A172 (cell line): ENCODE data around the gene GSE1. TPM values are rescaled to one million over a fixed set of nuclear protein-coding genes. Genes with fewer than 3 reads are reported as not detected.

Experiments used
- DNase-seq: peaks from one replicate; pipeline ENCODE4 v3.0.0-alpha.2; 2015; ENCODE audit warnings: low spot score
- total RNA-seq: library from RNA; depleted of rRNA; stranded (reverse); fragments of >200 nt; shearing (Covaris generic); gene quantifications from 2 replicates; pipeline ENCODE4 v1.2.3, GENCODE V29; 2014

Gene GSE1
- total RNA-seq, 1 experiment from 2014 or later = 13.4 TPM

DNA sequence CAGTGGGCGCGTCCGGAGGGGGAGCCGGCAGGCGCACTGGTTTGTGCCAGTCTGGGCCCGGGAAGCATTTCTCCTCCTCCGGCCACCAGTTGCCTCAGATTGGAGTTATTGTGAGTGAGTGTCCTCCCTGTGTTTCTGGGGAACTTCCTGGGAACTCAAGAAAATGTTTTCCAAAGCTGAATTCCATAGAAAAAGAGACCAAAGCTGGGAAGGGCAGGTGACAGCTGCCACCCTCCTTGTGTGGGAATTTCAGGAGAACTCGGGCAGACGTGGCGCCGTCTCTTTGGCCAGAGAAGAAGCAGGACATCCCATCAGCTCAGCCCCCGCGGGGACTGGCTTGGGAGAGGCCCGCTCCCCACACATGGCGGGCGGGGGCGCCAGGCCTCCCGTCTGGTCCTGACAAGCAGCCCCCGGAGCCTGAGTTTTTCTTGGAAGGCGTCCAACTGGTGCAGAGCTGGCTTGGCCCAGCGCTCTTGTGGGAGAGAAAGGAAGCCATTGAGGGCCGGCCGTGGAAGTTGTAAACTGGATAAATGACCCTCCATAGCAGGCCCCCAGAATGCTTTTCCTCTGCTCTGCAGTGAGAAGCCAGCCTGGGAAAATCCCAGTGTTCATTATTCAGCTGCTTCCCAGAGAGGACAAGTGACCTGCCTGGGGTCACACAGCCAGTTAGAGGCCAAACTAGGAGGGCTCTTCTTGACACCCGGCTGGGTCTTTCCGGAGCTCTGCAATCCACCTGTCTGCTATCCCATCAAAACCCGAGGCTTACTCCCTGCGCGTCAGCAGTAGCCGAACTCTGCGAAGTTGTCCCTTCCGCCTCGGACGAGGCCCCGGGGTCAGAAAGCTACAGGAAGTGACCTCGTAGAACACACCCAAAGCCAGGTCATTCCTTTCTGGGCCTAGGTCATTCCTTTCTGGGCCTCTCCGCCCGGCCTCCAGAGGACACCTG lies 39.2 kb upstream of the GSE1 start:
- no peak for DNase-seq

DNA sequence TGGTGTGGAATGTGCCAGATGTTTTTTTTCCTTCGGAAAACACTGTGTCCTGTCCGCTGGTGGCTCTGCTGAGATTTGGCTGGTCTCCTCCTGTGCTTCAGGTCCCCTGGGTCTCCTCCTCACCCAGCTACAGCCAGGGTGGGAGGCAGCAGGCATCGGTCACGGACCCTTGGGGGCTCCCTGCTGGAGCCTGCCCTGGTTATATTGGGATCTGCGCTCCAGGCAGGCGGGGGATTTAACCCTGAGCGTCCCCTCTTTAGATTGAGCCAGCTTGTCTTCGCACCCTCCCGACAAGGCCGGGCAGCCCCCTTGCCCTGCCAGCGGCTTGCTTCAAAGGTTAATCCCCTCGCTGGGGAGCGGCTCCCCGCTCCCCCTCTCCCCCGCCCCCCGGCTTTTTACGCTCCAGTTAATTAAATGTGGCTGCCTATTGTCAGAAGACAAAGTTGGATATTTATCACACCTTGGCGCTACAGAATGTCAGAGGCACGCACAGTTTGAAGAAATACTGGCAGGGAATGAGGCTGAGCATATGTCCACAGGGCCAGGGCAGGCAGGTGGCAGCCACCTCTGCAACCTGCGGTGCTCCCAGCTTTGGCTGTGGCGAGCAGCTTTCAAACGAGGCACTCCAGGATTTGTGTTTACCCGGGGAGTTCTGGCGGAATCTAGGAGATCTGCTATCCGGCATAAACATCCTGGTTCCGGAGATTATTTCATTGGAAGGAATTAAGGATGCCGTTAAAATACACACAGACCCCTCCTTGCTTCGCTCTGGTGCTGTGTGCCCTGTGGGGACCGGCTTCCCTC lies 38.2 kb upstream of the GSE1 start:
- DNase-seq = no peak

DNA sequence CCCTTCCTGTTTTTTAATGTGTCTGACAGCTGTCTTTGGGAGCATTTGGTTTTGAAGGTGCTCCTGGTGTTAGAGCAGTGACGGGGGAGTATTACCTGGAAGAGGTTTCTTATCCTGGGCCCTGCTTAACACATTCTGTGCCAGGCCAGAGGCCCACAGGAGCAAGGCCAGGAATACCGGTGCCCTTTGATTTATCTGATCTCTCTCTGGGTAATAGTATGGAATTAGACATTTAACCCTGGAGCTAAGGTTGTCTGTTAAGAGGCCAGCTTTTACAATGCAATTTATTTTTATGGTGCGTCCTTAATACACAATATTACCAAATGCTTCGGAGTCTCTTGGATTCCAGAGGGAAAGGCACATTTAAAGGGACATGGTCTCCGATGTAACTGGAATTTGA lies 37.2 kb upstream of the GSE1 start:
- no peak for DNase-seq

DNA sequence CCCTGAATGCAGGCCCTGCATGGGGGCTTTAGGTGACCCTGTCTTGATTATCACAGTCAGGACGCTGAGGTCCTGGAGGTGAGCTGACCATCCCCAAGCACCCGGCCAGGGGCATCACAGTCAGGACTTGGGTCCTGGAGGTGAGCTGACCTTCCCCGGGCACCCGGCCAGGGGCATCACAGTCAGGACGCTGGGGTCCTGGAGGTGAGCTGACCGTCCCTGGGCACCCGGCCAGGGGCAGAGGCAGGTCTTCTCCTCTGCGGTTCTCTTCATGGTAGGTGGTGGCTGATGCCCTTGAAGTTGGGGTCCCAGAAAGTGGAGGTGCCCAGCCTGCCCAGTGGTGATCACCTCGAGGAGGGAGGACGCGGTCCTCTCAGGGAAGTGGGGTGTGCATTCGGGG lies 36.2 kb upstream of the GSE1 start:
- DNase-seq = no peak

DNA sequence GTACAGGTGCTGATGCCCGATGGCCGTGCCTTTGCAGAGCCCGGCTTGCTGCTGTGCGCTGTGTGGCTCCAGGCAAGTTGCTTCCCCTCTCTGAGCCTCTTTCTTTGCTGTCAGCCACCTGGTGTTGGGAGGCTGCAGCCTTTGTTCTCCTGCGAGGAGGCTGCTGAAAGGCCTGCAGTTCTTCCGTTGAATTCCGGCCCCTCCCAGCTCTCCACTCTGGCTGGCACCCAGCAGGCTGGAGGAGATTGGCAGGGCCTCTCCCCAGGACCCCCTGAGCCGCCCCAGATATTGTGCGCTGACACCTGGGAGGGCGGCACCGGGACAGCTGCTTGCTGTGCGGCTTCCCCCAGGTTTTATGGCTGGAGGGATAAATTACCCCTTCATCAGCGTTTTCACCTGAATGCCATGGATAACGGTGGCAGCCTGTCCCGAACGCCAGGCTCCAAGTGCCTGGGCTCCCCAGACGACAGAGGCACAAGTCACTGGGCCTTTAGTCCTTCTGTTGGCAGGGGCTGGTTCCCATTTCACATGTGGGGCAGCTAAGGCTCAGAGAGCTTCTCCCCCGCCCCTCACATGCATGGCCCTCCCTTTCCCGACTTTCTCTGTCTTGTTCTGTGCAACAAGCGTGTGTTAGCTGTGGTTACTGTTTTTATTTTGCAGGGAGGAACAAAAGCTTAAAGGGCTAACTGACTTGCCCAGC lies 35.1 kb upstream of the GSE1 start:
- DNase-seq = no peak

DNA sequence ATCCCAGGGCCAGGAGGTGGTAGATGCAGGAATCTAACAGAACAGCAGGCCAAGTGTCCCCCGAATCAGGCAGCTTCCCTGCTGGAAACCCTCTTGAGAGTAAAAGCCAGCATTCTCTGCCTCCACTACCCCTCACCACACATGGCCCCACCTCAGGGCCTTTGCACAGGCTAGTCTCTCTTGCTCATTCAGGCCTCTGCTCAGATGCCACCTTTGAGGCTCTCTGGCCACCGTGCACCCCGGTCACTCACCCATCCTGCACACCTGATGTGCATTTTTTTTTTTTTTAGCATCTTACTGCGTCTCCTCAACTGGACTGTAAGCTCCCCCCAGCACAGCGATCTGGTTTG lies 34.5 kb upstream of the GSE1 start:
- DNase-seq = no peak

DNA sequence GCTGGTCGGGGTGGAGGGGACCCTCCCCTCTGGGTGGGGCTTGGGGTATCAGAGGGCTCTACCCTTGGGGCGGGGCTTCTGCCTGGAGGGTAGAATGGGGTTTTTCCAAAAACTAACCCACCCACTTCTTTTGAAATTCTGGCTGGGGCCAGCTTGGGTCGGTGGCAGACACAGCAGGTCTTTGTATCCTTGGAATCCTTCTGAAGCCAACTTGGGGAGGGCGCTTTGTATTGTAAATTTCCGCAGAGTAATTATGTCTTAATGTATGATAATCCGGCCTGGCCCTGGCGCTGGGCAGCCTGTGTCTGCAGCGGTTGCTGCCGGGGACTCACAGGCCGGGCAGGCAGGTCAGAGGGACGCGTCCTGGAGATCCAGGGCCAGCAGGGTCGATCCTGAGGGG lies 33.9 kb upstream of the GSE1 start:
- DNase-seq = no peak

DNA sequence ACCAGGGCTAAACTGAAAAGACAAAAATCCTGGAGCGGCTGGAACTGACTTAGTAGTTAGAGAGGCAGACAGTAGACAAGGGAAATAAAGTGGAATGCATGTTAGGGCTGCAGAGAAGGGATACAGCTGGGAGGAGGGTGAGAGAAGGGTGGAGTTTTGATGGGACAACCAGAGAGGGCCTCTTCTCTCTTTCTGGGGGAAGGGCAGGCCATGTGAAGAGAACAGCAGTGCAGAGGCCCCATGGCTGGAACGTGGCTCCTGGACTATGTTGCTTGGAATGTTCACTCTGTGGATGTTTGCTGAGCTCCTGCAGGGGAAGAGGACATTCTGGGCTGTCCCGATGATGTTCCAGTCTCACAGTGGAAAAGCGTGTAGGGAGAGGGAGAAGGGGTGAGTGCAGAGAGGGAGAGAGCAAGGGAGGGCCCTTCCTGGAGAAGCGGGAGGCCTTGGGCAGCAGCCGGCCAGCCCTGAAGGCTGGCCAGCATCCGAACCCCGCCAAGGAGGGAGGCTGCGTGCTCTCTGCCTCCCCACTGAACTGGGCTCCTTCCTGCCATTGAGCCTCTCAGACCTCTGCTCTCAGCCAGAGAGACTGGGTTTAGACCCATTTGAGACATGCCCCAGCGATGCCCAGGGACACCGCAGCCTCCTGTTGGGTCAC lies 33.1 kb upstream of the GSE1 start:
- no peak for DNase-seq

DNA sequence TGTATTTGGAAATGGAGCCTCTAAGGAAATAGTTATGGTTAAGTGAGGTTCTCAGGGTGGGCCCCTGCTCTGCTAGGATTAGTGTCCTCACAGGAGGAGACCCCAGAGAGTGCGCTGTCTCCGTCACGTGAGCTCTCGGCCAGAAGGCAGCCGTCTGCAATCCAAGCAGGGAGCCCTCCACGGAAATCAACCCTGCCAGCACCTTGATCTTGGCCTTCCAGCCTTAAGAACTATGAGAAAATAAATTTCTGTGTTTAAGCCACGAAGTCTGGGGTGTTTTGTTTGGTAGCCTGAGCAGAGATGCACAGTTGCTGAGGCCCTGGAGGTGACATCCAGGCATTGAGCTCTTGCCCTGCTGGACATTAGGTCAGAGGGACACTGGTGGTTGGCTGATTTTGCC lies 32.4 kb upstream of the GSE1 start:
- DNase-seq = no peak

DNA sequence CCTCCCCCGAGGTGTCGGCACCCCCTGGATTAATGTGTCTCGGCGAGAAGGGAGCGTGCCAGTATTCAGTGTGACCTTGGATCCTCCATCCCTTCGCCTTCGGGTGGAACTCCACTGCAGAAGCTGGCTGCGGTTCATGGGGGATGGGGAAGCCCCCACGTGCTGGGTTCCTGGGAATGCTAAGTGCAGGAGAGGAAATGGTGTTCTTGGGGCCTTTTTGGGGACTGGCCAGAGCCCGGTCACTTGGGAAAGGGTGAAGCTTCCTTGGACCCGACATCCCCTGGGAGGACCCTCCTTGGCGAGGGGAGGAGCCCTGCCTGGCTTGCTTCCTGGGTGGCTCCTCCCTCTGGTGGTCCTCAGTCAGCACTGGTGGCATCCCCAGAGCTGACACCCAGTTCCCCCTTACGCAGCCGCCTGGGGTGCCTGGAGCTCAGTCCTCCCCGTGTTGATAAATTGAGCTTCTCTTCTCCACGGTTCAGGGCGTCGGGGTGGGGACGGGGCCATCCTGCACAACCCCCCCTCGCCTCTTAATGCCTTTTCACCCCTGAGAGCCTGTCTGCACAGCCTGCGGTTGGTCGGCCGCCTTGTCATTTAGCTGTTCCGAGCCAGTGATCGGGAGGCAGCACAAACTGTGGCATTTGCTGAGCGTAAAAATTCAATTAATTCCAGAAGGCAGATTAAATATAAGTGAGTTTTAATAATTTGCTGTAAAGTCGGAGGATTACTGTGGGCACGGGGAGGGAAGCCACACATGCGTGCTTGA lies 30.7 kb upstream of the GSE1 start:
- DNase-seq = no peak

DNA sequence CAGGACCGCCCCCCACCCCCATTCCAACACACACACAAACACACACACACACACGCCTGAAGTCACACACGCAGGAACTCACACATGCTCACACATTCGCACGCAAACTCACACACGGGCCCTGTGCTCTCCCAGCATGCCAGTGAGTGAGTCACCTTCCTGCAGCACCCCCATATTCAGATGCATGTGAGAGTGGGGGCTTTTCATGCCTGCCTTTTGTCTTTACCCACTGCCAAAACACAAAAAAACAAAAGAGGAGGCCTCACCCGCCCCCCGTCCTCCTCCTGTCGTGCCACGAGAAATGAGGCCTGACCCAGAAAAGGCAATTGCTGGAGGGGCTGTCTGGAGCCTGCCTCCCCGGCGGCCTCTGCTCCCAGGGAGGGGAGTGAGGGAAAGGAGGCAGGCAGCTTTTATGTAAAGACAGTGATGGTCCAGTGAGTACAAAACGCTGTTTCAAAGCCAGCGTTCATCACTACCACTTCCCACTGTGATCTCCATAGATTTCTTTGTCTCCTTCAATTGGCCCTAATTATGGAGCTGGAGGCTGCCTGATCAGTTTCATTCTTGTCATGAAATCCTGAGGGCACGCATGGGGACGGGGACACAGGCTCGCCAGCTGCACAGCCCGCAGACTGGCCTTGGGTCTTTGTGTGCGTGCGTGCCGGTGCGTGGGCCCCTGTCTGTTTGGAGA lies 29.5 kb upstream of the GSE1 start:
- DNase-seq = no peak

DNA sequence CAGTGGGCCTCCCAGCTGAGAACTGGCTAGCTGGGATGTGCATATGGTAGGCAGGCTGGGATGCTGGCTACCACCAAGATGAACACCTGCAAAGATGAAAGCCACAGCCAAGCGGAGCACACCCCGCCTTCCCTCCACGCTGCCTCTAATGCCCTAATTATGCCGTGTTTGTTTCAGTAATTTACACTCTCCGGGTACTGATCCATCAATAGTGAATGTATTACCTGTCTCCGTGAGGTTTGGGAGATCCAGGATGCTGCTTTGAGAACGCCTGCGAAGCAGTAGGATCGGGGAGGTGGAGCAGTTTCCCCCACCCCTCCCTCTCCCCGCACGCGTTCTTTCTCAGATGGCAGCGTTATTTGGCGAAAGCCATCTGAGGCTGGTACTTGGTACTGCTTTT lies 28.9 kb upstream of the GSE1 start:
- DNase-seq = no peak

DNA sequence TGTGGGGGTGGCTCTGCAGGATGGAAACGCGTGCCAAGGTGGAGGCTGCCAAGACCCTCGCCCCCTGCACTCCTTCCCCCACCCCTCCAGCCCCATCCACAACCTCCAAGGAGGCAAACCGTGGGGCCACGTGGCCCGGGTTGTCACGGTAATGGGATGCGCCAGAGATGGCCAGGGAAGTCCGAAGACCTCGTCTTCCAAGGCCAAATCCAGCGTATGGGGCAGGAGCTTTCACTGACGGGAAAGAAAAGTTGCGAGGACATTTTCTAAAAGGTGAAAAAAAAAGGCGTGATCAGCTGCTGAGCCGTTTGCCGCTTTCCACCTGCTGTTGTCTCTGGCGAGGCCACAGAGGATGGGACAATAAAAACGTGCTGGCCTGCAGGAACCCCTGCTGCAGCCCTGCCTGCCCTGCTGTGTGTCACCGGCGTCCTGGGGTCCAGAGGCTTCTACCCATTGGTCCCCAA lies 28.3 kb upstream of the GSE1 start:
- DNase-seq = no peak

DNA sequence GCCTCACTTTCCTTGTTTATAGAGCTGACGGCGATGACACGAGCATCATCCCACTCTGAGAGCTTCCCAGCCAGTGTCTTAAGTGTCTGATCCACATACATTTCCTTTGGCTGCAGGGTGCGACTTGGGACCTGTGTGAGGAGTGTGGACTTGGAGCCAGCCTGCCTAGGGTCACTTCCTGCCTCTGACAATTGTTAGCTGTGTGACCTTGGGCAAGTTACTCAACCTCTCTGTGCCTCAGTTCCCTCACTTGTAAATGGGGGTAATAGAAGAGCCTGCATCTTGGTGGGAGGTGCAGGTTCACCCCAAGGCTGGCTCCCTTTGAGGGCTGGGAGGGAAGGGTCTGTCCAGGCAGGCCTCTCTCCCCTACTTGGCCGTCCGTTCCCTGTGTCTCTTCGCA lies 27.4 kb upstream of the GSE1 start:
- no peak for DNase-seq

DNA sequence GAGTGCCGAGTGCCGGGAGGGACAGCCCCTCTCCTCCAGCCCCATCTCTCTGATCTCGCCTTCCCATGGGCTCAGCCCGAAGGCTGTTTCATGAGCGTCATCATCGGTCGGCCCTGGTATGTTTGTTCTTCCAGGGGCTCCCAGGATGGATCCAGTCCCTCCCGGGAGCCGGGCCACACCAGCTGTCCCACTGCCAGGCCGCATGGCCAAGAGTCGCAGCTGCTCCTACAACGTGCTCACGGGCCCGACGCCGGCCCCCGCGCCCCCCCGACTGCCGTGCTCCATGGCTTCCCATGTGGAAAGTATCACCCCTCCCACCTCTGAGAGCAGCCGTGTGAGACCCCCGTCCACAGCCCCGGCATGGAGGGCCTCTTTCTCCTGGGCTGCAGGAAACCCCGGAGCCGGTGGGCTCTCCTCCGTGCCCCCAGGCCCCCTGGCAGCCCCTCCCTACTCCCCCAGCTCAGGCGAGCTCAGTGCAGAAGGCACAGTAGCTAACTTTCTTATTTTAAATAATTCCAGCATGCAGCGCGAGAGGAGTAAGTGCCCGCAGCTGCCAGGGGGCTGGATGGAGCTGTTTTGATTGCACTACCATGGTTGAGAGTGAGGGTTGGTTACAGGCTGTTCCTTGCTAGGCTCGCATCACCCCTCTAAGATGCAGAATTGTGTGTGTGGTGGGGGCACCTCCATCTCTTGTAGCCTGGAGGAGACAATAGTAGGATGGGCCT lies 26.6 kb upstream of the GSE1 start:
- no peak for DNase-seq

DNA sequence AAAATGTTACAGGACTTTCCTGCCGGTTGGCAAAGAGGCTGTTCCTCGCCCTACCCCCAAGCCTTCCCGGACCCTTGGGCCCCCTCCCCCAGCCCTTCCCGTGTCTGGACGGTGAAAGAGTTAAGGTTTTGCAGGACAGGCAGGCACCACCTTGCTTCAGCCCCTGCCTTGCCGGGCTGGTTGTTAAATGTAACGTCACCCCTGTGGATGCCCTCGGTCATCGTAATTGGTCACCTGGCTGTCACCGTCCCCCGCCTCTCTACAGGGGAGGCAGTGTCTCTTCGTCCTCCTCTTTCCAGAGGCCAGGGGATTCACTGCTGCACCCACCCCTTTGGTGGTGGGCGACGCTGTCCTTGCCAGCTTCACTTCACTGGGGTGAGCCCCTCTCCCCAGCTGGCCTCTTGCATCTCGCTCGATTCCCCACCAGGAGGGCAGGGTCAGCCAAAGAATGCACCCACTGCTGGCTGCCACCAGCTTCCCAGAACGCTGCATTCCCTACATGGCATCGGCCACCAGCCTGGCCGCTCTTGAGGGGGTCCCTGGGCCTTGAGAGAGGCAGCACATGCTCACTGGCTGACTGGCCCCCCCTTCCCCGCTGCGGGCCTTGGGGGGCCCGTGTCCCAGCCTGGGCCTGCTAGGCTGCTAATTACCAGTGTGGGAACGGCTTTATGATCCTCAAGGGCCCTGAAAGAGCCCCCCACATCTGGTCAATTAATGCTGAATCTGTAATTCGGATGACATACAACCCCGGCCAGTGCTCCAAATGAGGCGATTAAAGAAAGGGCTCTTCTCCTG lies 25.2 kb upstream of the GSE1 start:
- no peak for DNase-seq

DNA sequence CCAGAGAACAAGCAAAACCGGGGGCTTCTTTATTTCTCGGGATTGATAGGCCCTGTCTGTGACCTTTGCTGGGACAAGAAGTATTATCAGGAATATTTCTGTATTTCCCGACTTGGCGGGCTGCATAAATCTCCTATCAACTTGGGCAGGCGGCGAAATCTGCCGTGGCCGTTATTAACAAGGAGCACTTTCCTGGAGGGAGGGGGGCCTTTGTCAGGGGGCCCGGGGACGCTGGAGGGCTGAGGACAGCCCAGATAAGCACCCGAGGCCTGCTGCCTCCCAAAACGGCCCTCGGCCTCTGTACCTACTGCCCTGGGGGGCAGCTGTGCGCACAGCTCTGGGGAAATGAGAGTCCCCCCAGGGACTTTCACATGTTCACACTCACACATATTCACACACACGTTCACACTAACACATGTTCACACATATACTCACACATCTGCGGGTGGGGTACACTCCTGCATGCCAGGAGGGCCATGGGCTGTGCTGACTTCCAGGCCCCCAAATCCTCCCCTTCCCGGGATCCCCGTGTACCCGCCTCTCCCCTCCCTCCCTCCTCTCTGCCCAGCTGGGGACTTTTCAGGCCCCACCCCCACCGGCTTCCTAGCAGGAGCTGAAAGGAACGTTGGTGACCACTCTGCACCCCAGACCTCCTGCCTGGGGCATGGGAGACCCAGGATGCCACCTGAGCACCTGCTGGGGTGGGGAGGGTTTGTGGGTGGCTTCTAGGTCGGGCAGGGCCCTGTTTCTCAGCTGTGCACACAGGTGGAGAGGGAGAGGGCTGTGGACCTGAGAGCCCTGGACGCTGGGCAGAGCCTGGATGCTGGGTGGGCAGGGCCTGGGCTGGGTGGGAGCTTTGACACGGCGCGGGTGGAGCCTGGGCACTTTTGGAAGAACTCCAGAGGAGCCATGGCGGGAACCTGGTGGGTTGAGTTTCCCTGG lies 24.3 kb upstream of the GSE1 start:
- DNase-seq = no peak
